Stimulated activated CD8-positive, alpha-beta memory T cell treated with anti-CD3 and anti-CD28 coated beads, Interleukin-7, amount 100 ng/mL, for 24 hours (primary cell): Measurements from ENCODE around the gene PPIF.

Experiments
- DNase-seq: peaks from one replicate; pipeline ENCODE4 v3.0.0-alpha.2; 2020; ENCODE audit warnings: low read depth

PPIF gene

DNA sequence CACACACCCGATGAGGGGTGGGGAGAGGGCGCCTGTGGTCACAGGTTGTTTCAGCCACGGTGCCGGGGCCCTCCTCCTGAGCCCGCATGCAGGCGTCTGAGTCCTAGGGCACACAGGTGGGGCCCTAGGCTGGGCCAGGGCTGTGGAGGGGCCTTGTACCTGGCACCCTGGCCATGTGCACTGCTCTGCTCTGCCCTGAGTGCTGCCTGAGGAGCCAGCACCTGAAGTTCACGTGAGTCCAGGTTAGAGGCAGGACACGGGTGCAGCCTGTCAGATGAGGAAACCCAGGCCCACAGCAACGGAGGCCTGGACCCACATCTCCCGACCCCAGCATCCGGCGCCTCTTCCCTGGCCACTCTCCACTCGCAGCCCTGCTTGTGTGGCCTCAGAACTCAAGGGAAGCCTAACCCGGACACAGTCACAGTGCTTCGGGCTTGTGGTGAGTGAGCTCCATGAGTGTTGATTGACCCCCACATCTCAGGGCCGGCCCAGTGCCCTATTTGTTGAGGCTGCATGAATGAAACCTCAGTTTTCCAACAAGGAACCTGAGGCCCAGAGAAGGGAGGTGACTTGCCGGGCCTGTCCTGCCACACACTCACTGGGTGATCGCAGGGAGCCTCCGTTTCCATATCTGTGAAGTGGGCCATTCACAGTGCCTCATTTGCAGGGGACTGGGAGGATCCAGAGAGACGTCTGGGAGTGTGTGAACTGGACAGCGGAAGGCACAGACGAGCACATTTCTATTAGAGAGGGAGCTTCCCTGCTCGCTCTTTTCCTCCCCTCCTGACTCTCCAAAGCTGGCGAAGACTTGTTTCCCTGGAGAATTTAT is 39.6 kb downstream of the PPIF start:
- no peak for DNase-seq

DNA sequence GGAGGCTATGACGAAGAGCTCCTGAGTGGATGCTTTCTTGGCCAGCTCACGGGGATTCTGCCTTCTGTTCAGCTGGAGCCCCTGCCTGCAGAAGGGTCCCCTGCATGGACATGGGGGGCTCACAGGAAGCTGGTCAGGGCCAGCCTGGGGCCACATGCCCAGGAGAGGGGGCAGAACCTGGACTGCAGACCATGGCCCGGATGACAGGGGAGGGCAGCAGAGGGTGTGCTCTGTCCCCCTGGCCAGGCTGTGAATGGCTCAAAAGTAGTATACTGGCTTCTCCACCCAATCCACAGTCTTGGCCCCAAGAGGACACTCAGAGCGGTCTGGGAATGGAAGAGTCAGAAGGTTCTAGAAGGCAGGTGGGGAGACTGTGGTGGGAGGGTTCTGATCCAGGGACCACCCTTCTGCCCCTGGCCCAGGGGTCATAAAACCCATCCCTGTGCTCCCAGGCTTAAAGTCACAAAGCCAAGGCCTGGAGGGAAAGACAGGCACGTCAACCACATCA is 40.3 kb downstream of the PPIF start:
- no peak for DNase-seq

DNA sequence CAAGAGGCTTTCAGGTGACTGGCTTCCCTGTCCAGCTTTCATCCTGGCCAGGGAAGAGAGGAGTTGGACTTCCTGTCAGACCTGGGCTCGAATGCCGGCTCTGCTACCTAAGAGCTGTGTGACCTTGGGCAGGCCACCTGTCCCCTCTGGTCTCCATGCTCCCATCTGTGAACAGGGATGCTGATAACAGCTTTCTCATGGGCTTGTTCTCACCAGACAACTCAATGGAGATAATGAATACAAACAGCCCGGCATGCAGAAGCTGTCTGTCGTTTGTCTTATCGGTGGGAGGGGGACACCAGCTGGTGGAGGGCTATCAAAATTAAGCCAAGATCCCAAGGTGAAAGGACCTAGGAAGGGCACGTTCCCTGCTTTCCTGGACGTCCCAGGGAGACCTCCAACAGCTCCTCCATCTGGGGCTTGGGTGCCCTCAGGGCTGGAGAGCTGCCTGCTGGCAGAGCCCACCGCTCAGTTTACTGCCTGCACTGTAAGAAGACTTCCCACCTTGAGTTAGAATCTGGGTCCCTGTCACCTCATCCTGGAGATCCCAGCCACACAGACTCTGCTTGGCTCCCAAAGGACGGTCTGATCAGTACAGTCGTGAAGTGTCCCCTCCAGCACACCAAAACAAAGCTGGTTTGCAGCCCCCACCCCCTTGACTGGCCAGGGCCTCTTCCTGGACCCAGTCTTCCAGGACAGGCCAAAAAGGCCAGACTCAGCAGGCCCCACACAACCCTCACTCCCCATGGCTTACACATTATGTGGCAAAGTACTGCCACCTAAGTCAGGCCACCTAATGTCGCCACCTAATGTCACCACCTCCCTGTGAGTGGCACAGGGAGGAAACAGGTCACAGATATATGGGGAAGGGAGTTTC is 40.9 kb downstream of the PPIF start:
- DNase-seq: no peak

DNA sequence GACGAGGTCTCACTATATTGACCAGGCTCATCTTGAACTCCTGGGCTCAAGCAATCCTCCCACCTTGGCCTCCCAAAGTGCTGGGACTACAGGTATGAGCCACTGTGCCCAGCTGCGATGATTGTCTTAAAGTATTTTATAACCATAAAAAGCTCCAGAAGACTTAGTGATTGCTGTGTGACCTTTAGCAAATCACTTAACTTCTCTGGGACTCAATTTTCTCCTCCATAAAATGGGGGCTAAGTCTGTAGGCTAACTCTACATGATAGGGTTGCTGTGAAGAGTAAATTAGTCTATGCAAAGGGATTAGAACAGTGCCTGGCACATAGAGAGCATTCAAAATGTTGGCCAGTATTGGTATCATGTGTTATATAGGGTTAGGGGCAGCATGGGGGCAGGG is 42.8 kb downstream of the PPIF start:
- DNase-seq: no peak

DNA sequence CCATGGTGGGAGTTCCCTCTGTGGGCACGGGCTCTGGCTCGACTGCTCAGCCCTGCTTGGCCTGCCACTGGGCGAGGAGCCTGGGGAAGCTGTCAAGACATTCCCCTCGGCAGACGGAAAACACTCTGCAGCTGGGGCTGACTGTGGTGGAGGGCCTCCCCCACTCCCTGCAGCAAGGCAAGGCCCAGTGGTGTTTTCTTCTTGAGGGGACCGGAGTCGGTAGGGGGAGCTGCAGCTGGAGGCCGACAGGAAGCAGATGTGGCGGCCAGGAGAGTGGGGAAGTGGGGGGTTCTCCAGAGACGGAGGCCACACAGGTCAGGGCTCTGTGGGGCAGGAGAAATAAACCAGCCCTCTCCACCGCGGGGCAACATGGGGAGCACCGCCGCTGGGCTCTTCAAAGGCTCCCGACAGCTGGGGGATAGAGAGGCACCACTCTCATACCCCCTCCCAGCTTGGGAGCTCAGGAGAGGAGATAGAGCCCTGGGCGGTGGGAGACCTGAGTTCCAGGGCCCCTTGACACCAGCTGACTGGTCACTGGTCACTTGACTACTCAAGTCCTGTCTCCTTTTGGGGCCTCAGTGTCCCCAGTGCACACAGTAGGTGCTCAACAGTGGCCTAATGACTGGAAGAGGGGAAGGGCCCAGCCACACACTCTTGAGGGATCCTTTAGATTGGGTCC is 43.4 kb downstream of the PPIF start:
- DNase-seq: no peak

DNA sequence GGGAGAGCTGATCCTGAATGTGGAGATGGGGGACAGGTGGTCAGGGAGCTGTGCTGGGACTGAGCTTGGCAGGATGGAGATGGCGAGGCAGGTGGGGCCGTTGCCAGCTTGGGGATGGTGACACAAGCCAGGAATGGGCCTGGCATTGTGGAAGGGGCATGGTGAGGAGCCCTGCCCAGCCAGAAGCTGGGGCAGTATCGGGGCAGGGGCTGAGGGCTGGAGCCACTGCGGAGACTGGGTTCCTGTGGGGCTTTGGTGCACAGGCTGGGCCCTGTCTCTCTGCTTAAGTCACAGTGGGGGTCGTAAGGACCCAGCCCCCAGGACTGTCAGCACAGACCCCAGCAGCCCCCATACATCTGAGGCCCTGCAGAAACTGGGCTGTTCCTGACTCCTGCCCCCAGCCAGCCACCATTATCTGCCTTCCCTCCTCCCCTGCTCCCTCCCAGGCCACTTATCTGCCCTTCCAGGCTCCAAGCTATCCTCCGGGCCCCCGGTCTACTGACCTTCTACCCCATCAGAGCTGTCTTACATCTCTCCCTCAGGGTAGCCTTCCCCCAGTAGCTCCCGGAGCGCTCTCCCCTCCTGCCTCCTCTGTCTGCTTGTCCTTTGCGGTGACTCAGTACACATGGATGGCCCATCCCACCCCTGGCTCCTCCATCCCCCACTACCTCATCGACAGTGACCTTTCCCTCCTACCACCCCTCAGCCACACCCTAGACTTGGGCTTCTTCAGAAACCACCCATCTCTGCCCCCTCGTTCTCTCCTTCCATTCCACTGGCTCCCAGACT is 44.2 kb downstream of the PPIF start:
- DNase-seq: no peak

DNA sequence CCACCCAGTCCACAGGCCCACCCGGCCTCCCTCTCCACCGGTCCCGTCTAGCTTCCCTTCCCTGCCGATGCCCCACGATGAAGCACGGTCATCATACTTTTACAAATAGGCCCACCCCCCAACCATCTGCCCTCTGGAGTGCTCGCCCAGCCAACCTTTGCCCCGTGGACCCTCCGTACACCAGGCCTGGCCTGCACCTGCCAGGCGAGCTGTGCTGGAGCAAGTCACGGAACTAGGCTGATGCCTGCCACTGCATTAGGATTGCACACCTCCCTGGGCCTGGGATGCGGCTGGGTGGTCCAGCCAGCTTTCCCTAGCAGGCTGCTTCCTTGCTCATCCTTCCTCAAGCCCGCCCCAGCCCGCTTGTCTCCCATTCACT is 44.7 kb downstream of the PPIF start:
- DNase-seq: no peak

DNA sequence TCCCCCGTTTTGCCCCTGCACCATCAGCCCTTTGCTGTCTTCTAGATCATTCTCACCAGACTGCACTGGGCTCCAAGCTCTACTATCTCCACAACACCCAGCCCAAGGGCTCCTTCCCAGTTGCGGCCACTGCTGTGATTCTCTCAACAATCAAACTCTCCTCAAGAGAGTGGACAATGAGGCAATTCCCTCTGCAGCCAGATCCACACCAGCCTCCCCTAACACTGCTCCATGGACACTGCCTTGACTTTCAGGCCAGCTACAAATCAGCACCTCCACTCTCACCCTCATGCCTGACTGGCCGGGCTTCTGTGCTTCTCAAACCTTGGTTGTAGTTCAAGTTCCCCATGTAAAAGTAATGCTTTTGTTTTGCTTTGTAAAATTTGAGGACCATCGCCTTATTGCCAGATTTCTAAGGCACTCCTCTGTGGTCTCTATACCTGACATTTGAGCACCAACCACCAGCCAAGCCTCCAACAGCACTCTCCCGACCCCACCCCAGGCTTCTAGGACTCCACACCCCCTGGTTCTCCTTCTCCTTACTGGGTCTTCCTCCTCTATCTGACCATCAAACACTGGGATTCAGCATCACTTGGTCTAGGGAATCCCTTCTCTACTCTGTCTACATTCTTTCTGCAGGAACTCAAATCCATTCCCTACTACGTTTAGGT is 45.4 kb downstream of the PPIF start:
- no peak for DNase-seq

DNA sequence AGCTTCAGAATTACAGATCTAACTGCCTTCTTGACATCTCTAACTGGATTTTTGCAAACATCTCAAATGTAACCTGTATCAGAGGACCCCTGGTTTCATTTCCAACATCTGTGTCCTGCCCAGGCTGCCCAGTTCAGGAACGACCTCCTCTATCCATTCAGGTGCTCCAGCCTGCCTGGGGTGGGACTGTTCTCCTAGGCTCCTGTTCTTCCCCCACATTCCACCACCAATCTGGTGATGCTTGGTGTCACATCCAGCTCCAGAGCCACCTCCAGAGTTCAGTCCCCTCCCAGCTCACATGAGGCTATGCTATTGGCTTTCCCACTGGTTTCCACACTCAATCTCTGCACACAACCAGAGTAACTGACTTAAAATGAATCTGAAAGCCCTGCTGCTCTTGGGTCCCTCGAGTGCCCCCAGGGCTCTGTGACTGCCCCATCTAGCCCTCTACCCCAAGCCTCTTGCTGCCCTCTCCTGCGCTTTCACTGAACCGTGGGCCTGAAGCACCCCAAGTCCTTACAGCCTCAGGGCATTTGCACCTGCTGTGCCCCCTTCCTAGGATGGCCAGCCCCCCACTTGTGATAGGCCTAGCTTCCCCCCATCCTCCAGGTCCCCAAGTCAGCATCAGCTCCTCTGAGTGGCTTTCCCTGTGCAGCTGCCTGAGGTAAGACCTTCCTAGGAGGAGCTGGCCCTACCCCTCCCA is 46.1 kb downstream of the PPIF start:
- no peak for DNase-seq

DNA sequence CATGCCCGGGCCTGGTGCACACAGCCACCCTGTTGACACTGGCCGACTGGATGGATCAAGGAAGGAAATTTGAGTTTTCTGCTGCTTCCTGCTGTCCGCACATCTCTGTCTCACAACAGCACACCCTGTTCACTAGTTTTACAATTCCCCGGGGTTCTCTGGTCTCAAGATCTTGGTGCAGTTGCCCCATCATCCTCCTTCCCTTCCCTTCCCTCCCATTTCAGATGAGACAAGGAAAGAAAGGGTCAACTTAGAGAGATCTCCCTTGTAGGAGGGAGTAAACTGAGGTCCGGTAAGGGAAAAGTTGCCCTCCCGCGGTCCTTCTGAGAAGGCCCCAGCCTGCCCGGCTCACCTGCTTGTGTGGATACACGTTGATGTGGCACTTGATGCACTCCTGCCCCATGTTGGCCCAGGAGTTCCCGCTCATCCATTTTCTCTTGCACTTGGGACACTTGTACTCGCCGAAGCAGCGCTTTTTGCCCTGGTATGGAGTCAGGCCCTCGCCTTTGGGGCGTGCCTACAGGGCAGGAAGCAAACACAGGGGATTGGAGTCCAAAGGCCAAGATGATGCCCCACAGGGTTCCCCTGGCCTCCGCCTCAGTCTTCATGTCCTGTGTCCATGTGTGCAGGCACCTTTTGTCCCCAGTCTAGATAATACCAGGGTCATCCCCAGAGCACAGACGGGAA is 46.8 kb downstream of the PPIF start:
- no peak for DNase-seq

DNA sequence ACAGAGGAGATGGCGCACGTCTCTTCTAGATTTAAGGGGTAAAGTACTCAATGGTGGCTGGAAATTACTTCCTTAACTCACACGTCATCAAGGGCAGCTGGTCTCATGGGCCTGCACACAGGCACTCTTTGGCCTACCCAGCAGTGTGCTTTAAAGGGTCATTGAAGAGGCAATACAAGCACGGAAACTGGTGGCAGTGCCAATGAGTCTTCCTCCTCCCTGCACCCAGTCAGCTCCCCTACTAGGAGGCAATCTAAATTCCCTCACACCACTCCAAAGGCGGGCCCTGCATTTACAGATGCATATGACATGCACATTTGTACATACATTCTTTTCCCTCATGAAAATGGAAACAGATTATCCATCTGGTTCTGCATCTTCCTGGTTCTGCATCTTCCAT is 47.4 kb downstream of the PPIF start:
- no peak for DNase-seq

DNA sequence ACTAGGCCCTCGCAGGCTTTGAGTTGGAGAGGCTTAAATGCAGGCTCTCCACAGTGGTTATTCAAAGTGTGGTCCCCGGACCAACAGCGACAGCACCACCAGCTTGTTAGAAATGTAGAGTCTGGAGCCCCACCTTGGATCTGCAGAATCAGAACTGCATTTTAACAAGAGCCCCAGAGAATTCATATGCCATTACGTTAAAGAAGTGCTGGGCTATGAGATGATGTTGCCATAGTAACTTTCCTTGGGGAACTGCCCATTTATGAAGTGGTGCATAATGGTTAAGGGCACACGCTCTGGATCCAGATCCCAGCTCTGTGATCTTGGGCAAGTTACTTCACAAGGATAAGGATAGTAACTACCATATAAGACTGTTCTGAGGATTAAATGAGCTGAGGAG is 49.3 kb downstream of the PPIF start:
- DNase-seq: no peak

DNA sequence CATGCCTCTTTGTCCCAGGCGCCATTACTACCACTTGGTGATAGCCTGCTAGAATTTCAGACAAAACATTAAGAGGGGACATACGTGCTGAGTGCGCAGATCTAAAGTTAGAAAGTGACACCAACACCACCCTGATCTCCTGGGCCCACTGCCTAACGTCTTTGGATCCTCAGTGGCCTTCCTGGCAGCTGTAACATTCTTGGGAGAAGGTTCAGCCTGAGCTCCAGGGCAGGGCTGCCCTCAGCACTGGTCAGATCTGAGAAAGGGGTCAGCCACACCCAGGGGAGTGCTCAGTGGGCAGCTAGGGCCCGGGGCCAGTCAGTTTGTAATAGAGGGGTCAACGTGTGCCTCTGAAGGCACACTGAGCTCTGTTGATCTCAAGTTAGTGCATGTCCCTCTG is 49.8 kb downstream of the PPIF start:
- DNase-seq: no peak

DNA sequence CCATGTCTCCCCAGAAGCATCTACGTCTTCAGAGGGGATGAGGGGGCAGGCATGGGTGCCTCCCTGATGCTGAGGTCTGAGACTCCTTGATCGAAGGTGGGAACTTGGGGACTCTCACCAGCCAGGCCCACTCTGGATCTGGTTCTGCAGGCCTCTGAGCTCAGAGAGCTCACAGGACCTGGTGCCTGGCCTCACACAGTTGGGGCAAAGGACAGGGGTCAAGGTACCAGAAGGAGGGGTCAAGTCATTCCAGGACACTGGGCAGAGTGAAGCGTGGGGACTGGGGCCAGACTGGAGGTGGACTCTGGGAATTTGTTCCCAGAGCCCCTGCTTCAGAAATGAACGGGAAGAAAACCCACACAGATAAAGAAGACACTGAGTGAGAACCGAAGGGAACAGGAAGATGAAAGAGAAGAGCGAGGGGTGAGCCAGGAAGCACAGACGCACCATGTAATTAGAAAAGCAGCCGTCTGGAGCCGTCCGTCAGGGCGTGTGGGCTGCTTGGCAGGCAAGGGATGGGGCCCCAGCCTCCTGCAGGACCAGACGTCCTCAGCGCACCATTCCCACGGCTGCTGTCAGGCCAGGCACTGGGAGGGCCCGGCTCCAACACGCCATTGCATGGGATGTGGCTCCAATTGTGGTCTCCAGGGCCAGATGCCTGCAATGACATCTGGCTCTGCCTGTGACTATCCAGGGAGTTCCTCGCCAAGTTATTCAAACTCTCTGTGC is 50.5 kb downstream of the PPIF start:
- no peak for DNase-seq

DNA sequence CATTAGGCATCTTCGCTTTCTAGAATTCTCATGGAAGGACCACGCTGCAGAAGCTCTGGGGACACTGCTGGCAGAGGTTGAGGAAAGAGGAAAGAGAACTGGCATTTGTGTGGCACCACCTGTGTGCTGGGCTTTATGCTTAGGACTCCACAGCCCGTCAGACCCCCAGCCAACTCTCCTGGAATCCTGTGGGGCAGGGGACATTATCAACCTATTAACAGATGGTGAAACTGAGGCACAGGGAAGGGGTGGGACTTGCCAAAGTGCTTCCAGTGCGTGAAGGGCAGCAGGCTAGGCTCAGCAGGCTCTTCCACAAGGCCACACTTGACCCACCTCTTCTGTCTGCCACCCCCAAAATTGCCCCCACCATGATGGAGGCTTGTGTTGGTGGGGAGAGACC is 51.4 kb downstream of the PPIF start:
- DNase-seq: no peak

DNA sequence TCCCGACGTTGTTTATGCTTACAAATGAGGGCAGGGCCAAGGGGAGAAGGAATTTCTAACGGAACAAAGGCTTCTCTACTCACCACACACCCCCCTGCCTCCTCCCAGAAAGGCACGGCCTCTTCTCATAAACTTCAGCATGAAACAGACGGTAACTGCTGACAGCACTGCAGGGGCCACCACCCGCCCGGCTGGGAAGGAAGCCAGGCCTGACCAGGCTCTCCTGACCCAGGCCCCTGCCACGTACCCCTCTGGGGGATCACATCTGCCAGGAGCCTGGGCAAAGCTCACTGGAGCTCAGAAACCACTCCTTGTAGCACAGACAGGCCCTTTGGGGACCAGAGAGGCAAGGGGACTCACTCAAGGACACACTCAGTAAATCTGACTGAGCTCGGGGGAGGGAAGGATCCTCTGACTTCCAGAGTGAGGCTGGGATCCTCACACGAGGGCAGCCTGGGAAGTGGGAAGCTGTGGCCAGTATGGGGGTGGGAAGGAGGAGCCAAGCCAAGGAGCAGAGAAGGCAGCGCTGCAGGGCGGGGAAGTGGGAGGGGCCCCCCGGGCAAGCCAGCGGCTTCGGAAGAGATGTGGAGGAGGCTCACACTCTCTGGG is 52.1 kb downstream of the PPIF start:
- DNase-seq: no peak

DNA sequence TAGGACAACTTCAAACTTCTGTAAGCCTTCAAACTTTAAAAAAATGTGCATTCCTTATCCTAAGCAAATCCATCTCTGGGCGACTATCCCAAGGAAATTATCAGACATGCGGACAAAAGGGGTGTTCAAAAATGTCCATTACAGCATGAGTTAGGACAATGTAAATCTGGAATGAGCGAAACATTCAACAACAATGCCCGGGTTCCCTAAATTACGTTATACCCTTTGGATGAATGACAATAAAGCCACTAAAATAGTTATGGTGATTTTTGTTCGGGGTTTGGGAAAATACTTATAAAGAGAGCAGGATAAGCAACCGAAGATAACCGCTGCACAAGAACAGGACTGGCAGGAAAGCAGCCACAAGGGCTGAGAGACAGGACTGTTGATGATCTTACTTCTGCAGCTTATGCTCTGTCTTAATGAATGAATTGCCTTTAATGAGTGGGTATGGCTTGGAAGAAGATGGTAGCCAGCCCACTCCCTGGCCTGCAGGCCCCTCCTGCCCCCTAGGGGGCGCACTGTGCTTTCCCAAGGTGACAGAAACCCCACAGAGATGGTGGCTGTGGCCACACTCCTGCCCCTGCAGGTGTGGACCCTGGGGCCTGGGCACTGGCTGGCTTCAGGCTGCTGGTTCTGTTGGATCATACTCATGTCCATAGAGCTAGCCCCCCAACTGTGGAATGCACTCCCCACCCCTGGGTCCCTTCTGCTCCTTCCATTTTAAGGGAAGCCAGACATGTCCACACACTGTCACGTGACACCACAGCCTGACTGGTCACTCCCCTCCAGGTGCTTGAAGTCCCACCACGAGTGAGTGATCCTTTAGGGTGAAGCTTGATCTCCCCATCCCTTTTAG is 53.1 kb downstream of the PPIF start:
- peak; percentile 12 for DNase-seq
